Activated effector memory CD4-positive, alpha-beta T cell treated with Interleukin-2 at 50 U/mL for 16 hours (primary cell): Measurements from ENCODE around the gene KIAA0753.

Source experiments
- DNase-seq: peaks from one replicate; pipeline ENCODE4 v3.0.0-alpha.2; 2020

Gene KIAA0753

DNA sequence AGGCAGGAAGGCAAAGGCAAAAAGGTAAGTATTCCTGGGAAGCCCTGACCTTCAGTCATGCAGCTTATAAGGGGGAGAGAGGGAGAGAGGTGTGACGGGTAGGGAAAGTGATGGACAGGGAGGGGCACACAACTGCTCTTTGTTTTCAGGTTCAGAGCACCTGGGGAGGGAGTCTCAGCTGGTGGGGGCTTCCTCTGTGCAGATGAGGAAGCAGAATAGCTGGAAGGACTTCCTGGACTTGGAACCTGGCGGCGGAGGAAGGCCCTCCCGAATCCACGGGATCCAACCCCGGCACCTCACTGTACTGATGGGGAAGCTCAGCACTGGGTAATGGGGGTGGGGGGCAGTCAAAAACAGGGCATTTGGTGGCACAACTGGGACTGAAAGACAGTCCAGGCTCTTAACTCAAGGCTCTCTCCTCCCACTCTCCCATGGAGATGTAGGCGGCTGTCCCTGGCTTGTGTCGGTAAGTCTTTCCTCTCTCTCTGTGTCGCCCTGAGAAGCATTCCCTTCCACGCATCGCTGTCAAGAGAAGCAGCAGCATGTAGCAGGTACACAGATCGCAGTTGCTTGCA is 72.2 kb downstream of the KIAA0753 start:
- DNase-seq, result no peak

DNA sequence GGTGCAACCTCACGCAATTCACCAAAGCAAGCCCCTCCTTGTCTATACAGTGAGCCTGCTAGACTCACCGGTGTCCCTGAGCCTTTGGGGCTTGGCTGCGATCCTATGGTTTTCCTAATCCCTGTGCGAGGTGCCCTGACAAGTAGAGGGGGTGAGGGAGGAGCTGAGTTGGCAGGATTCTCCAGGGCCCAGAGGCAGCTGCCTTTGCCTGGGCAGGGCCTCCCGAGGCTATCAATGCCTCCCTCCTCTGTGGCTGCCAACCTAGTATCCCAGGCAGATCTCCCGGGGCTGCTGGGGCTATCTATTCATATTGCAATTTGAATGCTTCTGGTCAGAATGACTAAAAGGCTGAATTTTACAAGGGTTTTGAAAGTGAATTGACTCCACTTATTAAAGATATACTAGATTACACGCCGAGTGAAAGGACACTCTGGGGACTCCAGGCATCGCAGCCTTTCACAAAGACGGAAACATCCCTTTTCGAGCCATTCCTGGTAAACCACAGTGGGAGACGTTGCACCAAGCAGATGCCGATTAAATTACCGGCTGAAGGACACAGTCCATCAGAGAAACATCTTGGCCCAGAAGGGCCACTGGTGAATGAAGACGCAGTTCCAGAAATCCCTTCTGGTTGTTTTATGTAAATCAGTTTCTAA is 72.9 kb downstream of the KIAA0753 start:
- no peak for DNase-seq

DNA sequence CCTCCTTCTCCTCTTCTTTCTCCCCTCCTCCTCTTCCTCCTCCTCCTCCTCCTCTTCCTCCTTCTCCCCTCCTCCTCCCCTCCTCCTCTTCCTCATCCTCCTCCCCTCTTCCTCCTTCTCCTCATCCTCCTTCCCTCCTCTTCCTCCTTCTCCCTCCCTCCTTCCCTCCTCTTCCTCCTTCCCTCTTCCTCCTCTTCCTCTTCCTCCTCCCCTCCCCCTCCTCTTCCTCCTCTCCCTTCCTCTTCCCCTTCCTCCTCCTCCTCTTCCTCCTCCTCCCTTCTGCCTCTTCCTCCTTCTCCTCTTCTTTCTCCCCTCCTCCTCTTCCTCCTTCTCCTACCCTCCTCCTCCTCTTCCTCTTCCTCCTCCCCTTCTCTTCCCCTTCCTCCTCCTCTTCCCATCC is 79.1 kb downstream of the KIAA0753 start:
- no peak for DNase-seq

DNA sequence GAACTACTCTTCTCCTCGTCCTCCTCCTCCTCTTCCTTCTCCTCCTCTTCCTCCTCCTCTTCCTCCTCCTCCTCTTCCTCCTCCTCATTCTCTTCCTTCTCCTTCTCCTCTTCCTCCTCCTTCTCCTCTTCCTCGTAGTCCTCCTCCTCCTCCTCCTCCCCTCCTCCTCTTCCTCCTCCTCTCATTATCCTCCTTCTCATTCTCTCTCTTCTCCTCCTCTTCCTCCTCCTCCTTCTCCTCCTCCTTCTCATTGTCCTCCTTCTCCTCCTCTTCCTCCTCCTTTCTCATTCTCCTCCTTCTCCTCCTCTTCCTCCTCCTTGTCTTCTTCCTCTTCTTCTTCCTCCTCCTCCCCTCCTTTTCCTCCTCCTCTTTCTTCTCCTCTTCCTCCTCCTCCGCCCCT is 80.0 kb downstream of the KIAA0753 start:
- no peak for DNase-seq

GRCh38 chr17:6559753-6560215 is 80.7 kb downstream of the KIAA0753 start:
- DNase-seq, result no peak

DNA sequence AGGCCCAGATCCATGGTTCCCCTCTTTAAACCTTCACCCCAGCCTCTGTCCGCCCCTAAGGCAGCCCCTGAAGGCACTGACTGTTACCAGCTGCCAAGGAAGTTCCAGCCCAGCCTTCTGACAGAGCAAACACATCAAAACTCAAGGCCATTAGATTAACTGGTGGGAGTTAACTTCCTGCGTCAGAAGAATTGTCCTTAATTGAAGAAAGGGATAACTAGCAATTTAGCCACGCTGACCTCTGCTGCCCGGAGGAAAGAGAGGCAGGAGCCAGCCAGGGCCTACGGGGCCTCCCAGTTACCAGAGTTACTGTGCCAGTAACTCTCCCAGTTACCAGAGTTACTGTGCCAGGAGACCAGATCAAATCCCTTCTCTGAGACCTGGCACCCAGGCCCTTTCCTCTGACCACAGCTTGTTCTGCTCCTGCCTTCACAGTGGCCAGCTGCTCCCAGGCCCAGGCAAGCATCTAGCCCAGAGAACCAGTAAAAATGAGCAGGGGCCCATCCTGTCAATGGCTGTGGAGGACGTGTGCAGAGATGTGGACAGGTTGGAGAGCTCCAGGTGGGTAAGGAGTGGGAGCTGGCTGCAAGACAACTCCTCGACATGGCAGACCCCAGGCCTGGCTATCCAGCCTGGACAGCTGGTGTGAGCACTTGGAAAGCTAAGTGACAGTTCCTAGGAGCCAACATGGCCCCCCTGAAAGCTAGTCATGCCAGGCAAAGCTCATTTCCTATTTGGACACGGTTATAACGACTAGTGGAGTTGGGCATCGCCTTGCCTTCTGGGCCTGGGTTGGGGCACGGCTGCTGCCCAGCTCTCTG is 81.4 kb downstream of the KIAA0753 start:
- DNase-seq, result no peak

DNA sequence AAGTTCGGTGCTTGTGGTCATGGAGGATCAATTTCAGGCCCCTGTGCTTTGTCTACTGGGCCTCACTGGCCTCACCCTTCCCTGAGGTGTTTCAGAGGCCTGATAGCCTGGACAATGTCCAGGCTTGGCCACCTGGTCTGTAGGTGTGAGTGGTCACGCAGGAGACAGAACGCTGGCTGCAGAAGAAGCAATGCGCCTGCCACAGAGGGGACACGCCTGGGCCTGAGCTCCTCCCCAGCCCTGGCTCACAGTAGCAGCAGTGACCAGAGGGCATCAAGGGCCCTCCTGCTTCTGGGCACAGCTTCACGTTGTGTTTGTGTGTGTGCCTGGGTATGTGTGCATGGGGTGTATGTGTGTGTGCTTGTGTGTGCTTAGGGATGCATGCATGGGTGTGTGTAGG is 82.2 kb downstream of the KIAA0753 start:
- DNase-seq, result no peak

- no peak for DNase-seq
These were observed 83.5 kb downstream of the KIAA0753 start for GRCh38 chr17:6557040-6557438.

- no peak for DNase-seq
These were observed 84.1 kb downstream of the KIAA0753 start, which contains the start of gene PITPNM3 for GRCh38 chr17:6556121-6557039. Gene PITPNM3 (minus strand): TSS chr17:6556555. CDS start chr17:6556406, 149 bp downstream.

- DNase-seq, result no peak
These were observed 85.0 kb downstream of the KIAA0753 start for GRCh38 chr17:6555331-6556120.

DNA sequence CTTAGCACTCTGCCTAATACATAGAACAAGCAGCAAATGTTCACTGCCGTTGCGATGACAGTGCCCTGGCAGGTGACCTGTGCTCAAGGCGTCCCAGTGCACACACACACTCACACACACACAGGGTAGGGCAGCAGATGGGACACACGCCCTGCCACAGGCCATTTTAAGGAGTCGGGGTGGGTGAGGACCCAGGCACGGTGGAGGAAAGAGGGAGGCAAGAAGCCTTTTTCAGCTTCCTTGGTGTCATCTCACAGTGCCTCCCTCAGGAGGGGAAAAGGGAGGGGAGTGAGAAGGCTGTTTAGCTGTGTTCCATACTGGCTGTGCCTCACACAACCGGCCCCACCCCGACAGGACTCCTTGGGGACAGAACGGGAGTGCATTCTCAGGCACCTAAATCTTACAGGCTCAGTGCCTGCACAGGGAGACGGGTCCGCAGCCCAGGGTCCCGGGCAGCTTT is 85.6 kb downstream of the KIAA0753 start:
- DNase-seq, result no peak

- DNase-seq, result no peak
These were observed 86.2 kb downstream of the KIAA0753 start for GRCh38 chr17:6554342-6554741.

- no peak for DNase-seq
These were observed 88.5 kb downstream of the KIAA0753 start for GRCh38 chr17:6551869-6552531.

DNA sequence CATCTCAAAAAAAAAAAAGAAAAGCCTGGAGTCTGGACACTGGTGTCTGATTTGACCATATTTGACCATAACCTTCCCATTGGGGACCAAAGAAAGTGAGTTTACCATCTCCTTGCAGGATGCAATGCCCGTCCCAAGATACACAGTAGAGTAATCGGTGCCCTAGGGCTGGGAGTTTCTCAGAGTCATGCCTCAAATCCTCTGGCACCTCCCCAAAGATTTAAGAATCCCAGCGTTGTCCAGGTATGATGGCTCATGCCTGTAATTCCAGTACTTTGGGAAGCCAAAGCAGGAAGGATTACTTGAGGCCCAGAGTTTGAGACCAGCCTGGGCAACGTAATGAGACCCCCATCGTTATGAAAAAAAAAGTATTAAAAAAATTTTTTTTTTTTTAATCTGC is 89.2 kb downstream of the KIAA0753 start:
- DNase-seq, result no peak

DNA sequence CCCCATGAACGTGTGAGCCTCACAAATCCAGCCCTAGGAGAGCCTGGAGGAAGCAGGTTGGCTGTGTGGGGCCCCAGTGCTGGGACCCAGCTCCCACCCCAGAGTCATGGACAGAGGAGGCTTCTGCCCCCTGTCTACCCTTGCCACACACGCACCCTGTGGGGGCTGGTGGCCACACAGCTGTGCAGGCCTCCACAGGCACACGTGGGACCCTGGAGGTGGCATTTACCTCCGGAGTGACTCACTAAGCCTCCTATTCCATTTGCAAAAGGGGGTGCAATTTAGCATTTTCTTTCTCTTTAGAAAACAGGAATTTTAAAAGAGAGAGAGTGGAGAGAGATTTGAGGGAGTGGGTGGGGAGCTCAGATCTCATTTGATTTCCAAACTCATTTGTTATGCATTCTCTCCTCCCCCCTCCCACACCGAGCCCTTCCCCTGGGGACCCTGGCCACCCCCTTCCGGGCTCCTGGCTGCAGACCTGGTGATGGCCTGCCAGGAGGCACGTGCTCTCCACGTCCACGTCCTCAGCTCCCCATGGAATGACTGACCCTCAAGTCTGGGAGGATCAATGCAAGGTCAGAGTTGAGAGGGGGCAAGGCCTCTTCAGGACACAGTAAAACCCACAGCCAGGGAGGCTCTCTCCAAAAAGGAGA is 91.0 kb downstream of the KIAA0753 start:
- no peak for DNase-seq

DNA sequence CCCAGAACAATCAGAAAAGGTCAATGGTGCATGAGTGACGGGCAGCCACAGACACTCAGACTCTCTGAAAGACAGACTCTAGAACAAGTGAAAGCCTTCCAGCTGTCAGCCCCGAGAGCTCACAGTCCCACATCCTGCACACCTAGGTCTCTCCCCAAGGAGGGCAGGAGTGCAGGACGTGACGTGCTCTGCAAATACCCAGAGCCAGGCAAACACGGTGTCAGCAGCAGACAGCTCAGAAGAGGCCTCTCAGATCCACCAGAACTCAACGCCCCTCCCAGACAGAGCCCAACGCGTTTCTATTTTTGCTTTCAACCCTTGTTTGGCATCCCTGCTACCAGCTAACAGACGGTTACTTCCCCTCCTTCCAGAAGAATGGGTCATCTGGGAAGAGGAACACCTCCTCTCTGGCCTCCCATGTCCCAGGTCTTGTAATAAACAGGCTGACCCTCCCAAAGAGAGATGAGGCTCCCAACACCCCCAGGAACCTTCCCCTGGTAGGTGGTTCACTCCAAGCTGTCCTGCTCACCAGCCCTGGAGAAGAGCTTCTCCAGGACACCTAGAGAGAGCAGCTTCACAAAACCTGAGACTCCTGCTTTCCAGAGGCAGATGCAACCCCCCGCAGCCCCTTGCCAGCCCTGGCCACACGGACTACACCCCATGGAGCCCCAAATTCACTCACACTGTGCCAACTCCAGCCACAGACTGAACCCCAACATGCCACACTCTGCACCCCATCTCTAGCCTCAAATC is 91.8 kb downstream of the KIAA0753 start:
- no peak for DNase-seq

DNA sequence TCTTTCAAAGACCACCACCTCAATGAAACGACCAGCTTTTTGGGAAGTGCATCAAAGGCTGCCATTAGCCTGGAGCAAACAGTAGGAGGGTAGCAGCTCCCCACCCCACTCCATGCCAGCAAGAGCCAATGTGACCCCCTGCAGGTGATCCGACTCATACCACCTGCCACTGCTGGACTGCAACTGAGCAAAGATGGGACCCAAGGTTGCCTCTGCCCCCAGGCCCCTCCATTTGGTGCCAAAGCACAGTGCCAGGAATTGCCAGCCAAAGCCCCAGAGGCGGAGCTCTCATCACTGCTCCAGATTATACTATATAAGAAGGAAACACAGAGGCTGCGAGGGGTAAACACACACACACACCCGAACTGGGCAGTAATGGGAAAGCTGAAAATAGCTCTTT is 92.5 kb downstream of the KIAA0753 start:
- DNase-seq, result no peak

GRCh38 chr17:6547336-6547735 is 93.2 kb downstream of the KIAA0753 start:
- DNase-seq, result no peak

- no peak for DNase-seq
These were observed 94.3 kb downstream of the KIAA0753 start for GRCh38 chr17:6546069-6546718.
